NB4 (cell line): ENCODE data around the gene TNFAIP2.

Source experiments
- MYC ChIP-seq: IDR thresholded peaks from 2 replicates; pipeline ENCODE4 v1.6.1; 2011; ENCODE audit warnings: low read depth, low read length
- POLR2A ChIP-seq: IDR thresholded peaks from 2 replicates; pipeline ENCODE4 v1.6.1; 2011; ENCODE audit warnings: mild to moderate bottlenecking; ENCODE audit not compliant: insufficient read length; ENCODE audit errors: extremely low read depth
- TF ChIP-seq, protein P1 (sequence below): IDR thresholded peaks from one replicate; pipeline ENCODE4 v1.5.1; 2012; ENCODE audit warnings: low read depth, low read length

DNA sequence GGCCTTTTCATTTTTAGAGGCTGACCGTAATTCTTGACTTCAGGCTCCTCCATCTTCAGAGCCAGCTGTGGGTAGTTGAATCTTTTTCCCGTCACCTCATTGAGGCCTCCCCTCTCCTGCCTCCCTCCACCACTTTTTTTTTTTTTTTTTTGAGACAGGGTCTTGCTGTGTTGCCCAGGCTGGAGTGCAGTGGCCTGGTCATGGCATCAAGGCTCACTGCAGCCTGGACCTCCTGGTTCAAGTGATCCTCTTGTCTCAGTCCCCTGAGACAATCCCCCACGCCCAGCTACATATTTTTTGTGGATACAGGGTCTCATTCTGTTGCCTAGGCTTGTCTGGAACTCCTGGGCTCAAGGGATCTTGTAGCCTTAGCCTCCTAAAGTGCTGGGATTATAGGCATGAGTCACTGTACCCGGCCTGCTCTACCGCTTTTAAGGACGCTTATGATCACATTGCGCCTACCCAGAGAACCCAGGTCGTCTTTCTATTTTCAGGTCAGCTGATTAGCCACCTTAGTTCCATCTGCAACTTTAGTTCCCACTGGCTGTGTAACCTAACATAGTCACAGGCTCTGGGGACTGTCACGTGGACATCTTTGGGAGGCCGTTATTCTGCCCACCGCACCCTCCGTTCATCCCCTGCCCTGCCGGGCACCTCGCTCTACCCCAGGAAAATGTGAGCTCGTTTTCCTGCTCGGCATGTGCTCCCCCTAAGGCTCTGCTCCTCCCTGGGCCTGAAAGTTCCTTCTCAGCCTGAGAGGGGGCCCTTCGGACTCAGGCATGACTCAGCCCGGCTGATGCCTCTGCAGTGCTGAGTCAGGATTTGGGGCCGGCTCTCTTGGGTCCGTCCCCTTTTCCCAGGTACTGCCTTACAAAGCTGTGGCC is 13.4 kb downstream of the TNFAIP2 start:
- TF ChIP-seq, protein P1, sequence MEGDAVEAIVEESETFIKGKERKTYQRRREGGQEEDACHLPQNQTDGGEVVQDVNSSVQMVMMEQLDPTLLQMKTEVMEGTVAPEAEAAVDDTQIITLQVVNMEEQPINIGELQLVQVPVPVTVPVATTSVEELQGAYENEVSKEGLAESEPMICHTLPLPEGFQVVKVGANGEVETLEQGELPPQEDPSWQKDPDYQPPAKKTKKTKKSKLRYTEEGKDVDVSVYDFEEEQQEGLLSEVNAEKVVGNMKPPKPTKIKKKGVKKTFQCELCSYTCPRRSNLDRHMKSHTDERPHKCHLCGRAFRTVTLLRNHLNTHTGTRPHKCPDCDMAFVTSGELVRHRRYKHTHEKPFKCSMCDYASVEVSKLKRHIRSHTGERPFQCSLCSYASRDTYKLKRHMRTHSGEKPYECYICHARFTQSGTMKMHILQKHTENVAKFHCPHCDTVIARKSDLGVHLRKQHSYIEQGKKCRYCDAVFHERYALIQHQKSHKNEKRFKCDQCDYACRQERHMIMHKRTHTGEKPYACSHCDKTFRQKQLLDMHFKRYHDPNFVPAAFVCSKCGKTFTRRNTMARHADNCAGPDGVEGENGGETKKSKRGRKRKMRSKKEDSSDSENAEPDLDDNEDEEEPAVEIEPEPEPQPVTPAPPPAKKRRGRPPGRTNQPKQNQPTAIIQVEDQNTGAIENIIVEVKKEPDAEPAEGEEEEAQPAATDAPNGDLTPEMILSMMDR: no peak
- TF ChIP-seq POLR2A (no peak), MYC (no peak)
